Stimulated activated CD8-positive, alpha-beta memory T cell treated with anti-CD3 and anti-CD28 coated beads, Interleukin-7, amount 100 ng/mL, for 4 hours (primary cell): ENCODE results near the gene EPHB1.

ENCODE experiments used
- DNase-seq, 2 donors: peaks; one replicate each; pipeline ENCODE4 v3.0.0-alpha.2; 2020; ENCODE audit warnings: low read depth in 2 of 2

The EPHB1 gene

GRCh38 chr3:134794950-134795745, at the start of gene EPHB1:
Gene EPHB1 (plus strand): TSS chr3:134795260.
- DNase-seq, result peak in 1 of 2 donors; percentile 2

GRCh38 chr3:134748698-134749097, 46.4 kb upstream of the EPHB1 start:
- no peak for DNase-seq

- DNase-seq, result no peak
These were observed 45.9 kb upstream of the EPHB1 start for GRCh38 chr3:134749174-134749573.

- DNase-seq, result no peak
These were observed 45.1 kb upstream of the EPHB1 start for GRCh38 chr3:134749802-134750553.

- no peak for DNase-seq
These were observed 43.2 kb upstream of the EPHB1 start for GRCh38 chr3:134751831-134752230.

- no peak for DNase-seq
These were observed 42.1 kb upstream of the EPHB1 start for GRCh38 chr3:134752761-134753461.

- DNase-seq, result no peak
These were observed 40.9 kb upstream of the EPHB1 start for GRCh38 chr3:134753999-134754742.

- no peak for DNase-seq
These were observed 40.1 kb upstream of the EPHB1 start for GRCh38 chr3:134754768-134755559.

GRCh38 chr3:134755821-134756220, 39.2 kb upstream of the EPHB1 start:
- DNase-seq, result no peak

- DNase-seq, result no peak
These were observed 37.5 kb upstream of the EPHB1 start for GRCh38 chr3:134757549-134758069.

- no peak for DNase-seq
These were observed 33.8 kb upstream of the EPHB1 start for GRCh38 chr3:134761213-134761612.

- no peak for DNase-seq
These were observed 33.0 kb upstream of the EPHB1 start for GRCh38 chr3:134762016-134762415.

GRCh38 chr3:134765468-134765867, 29.6 kb upstream of the EPHB1 start:
- DNase-seq, result no peak

GRCh38 chr3:134766290-134766689, 28.8 kb upstream of the EPHB1 start:
- no peak for DNase-seq

- DNase-seq, result no peak
These were observed 26.9 kb upstream of the EPHB1 start for GRCh38 chr3:134768116-134768515.

GRCh38 chr3:134768837-134769236, 26.2 kb upstream of the EPHB1 start:
- no peak for DNase-seq

- no peak for DNase-seq
These were observed 25.7 kb upstream of the EPHB1 start for GRCh38 chr3:134769287-134769868.

- DNase-seq, result no peak
These were observed 23.0 kb upstream of the EPHB1 start for GRCh38 chr3:134772011-134772410.

GRCh38 chr3:134772591-134772990, 22.5 kb upstream of the EPHB1 start:
- no peak for DNase-seq

GRCh38 chr3:134775831-134776230, 19.2 kb upstream of the EPHB1 start:
- DNase-seq, result no peak
